Neuron (in vitro differentiated cells): ENCODE data around the gene ZNF512B.
"Not testable (repeated sequence)": the region's sequence is repeated elsewhere in the genome, so short reads cannot be mapped to it uniquely, and the experiment has no call there.

Source experiments
- H2AFZ ChIP-seq: one replicate; pipeline ENCODE4 v1.6.1; 2013; ENCODE audit warnings: low read depth, mild to moderate bottlenecking, inconsistent platforms, low read length, moderate library complexity
- H3K27me3 ChIP-seq: one replicate; pipeline ENCODE4 v1.6.1; 2013; ENCODE audit warnings: low read length; ENCODE audit not compliant: insufficient read depth
- H3K36me3 ChIP-seq: one replicate; pipeline ENCODE4 v1.6.1; 2013; ENCODE audit warnings: low read length; ENCODE audit not compliant: insufficient read depth
- H3K4me1 ChIP-seq: one replicate; pipeline ENCODE4 v1.6.1; 2013; ENCODE audit warnings: low read length; ENCODE audit not compliant: insufficient read depth
- H3K4me3 ChIP-seq: 2 replicates; pipeline ENCODE4 v1.5.1; 2013; ENCODE audit warnings: mild to moderate bottlenecking, low read length, moderate library complexity
- H3K9me3 ChIP-seq: one replicate; pipeline ENCODE4 v1.6.1; 2013; ENCODE audit warnings: low read length

The ZNF512B gene

DNA sequence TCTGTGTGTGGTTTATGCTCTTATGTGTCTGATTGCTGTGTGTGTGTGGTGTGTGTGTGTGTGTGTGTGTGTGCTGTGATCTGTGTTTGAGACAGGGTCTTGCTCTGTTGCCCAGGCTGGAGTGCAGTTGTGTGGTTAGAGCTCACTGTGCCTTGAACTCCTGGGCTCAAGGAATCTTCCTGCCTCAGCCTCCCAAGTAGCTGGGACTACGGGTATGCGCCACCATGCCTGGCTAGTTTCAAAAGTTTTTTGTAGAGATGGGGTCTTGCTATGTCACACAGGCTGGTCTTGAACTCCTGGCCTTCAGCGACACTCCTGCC, 3.4 kb upstream of the ZNF512B start:
- Histone ChIP-seq H3K4me3 (no peak overlapping the region), H3K9me3 (no peaks in the 10 kb centered on the region), H3K27me3 (no peaks in the 10 kb centered on the region), H3K4me1 (peaks cover 12% of the 10 kb centered on the region), H2AFZ (no peak overlapping the region), H3K36me3 (no peaks in the 10 kb centered on the region)

- Histone ChIP-seq H2AFZ (no peak overlapping the region), H3K9me3 (no peaks in the 10 kb centered on the region), H3K36me3 (peaks cover 2% of the 10 kb centered on the region), H3K4me1 (peaks cover 12% of the 10 kb centered on the region), H3K4me3 (no peak overlapping the region), H3K27me3 (no peaks in the 10 kb centered on the region)
These were observed 2.8 kb upstream of the ZNF512B start for GRCh38 chr20:63972312-63973159.

DNA sequence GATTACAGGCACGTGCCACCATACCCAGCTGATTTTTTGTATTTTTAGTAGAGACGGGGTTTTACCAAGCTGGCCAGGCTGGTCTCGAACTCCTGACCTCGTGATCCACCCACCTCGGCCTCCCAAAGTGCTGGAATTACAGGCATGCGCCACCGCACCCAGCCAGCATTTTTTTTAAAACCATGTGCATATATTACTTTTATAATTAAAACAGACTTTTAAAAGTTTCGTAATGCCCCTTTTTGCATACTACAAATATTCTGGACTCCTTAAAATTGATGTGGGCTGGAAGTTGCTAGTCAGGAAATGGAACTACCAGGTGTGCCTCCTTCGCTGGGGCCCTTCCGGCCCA, 2.2 kb upstream of the ZNF512B start:
- H2AFZ ChIP-seq, H3K27me3 ChIP-seq, H3K4me3 ChIP-seq, H3K9me3 ChIP-seq, H3K36me3 ChIP-seq: not testable (repeated sequence)
- H3K4me1 ChIP-seq, result peaks cover 12% of the 10 kb centered on the region

GRCh38 chr20:63970714-63971431, 1.1 kb upstream of the ZNF512B start:
- Histone ChIP-seq H3K9me3 (no peaks in the 10 kb centered on the region), H3K36me3 (peaks cover 18% of the 10 kb centered on the region), H3K27me3 (no peaks in the 10 kb centered on the region), H2AFZ (no peak overlapping the region), H3K4me1 (peaks cover 12% of the 10 kb centered on the region), H3K4me3 (no peak overlapping the region)

GRCh38 chr20:63968928-63969760, 586 bp downstream of the ZNF512B start:
- Histone ChIP-seq H3K27me3 (no peaks in the 10 kb centered on the region), H3K9me3 (no peaks in the 10 kb centered on the region), H3K4me1 (peaks cover 12% of the 10 kb centered on the region), H2AFZ (no peak overlapping the region), H3K4me3 (peak overlapping the region; percentile 69), H3K36me3 (peaks cover 18% of the 10 kb centered on the region)

GRCh38 chr20:63968136-63968927, 1.4 kb downstream of the ZNF512B start:
- Histone ChIP-seq H2AFZ (no peak overlapping the region), H3K36me3 (peaks cover 26% of the 10 kb centered on the region), H3K9me3 (no peaks in the 10 kb centered on the region), H3K4me1 (peaks cover 12% of the 10 kb centered on the region), H3K27me3 (no peaks in the 10 kb centered on the region), H3K4me3 (peak overlapping the region; percentile 69)

GRCh38 chr20:63967330-63968135, 2.2 kb downstream of the ZNF512B start:
- Histone ChIP-seq H2AFZ (no peak overlapping the region), H3K9me3 (no peaks in the 10 kb centered on the region), H3K4me1 (peaks cover 12% of the 10 kb centered on the region), H3K36me3 (peaks cover 33% of the 10 kb centered on the region), H3K4me3 (no peak overlapping the region), H3K27me3 (no peaks in the 10 kb centered on the region)

DNA sequence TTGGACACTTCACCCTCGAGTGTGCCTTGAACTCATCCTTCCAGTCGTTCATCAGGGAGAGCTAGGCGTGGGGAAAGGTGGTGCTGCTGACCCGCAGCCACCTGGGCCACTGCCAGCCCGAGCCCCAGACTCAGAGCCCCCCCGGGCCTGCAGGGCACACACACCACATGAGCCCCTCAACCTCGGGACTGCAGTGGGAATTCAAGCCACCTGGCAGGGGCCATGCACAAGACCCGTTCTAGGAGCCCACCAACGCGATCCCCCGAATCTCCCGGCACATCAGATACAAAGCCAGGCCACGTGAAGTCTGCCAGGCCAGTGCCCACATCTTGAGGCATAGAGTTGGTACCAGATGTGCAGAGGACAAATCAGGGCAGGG, 2.8 kb downstream of the ZNF512B start:
- H3K27me3 ChIP-seq, result no peaks in the 10 kb centered on the region
- H3K4me3 ChIP-seq, result no peak overlapping the region
- H2AFZ ChIP-seq, result no peak overlapping the region
- H3K4me1 ChIP-seq, result peaks cover 12% of the 10 kb centered on the region
- no peaks in the 10 kb centered on the region for H3K9me3 ChIP-seq
- peaks cover 39% of the 10 kb centered on the region for H3K36me3 ChIP-seq

DNA sequence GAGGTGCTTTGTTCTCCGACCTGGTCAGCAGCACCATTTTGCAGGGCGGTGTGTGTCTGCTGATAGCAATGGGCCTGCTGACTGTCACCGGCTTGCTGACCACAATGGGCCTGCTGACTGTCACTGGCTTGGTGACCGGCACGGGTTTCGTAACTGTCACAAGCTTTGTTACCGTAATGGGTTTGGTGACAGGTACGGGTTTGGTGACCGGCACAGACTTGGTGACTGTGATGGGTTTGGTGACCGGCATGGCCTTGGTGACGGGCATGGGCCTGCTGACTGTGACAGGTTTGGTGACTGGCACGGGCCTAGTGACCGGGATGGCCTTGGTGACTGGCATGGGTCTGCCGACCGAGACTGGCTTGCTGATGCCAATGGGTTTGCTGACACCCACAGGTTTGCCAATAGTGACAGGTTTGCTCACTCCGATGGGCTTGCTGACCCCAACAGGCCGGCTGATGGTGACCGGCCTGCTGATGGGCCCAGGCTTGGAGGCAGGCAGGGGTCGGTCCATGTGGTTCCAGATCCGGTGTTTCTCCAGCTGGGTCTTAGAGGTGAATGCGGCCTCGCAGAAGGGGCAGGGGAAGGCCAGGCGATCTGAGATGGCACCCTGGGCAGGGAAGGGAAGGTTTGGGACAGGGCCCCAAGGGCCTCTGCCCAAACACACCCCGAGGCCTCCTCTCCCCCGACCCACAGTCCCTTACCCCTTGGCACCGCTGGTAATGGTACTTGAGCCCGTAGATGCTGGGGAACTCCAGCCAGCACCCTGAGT, 3.4 kb downstream of the ZNF512B start:
- Histone ChIP-seq H3K4me3 (no peak overlapping the region), H2AFZ (no peak overlapping the region), H3K4me1 (peaks cover 12% of the 10 kb centered on the region), H3K9me3 (no peaks in the 10 kb centered on the region), H3K27me3 (no peaks in the 10 kb centered on the region), H3K36me3 (peaks cover 45% of the 10 kb centered on the region)

- no peak overlapping the region for H2AFZ ChIP-seq
- no peak overlapping the region for H3K4me3 ChIP-seq
- no peaks in the 10 kb centered on the region for H3K9me3 ChIP-seq
- H3K27me3 ChIP-seq, result no peaks in the 10 kb centered on the region
- peaks cover 8% of the 10 kb centered on the region for H3K4me1 ChIP-seq
- peaks cover 57% of the 10 kb centered on the region for H3K36me3 ChIP-seq
These were observed 5.3 kb downstream of the ZNF512B start for GRCh38 chr20:63964412-63964811.

GRCh38 chr20:63963784-63964301, 5.9 kb downstream of the ZNF512B start:
- Histone ChIP-seq H2AFZ (no peak overlapping the region), H3K4me1 (peaks cover 11% of the 10 kb centered on the region), H3K36me3 (peaks cover 62% of the 10 kb centered on the region)

More at GRCh38 chr20:63963784-63964301, 5.9 kb downstream of the ZNF512B start:
- H3K9me3 ChIP-seq, result no peaks in the 10 kb centered on the region
- H3K4me3 ChIP-seq, result no peak overlapping the region
- H3K27me3 ChIP-seq, result no peaks in the 10 kb centered on the region
